Effector CD8-positive, alpha-beta T cell (primary cell): ENCODE results near the gene INPP5A.
A peak's percentile ranks its signal among the peaks of the same experiment; 100 is the strongest.

Source experiments
- DNase-seq: peaks from one replicate; lab custom pipeline; 2025; lab: John Stamatoyannopoulos, UW

The INPP5A gene

DNA sequence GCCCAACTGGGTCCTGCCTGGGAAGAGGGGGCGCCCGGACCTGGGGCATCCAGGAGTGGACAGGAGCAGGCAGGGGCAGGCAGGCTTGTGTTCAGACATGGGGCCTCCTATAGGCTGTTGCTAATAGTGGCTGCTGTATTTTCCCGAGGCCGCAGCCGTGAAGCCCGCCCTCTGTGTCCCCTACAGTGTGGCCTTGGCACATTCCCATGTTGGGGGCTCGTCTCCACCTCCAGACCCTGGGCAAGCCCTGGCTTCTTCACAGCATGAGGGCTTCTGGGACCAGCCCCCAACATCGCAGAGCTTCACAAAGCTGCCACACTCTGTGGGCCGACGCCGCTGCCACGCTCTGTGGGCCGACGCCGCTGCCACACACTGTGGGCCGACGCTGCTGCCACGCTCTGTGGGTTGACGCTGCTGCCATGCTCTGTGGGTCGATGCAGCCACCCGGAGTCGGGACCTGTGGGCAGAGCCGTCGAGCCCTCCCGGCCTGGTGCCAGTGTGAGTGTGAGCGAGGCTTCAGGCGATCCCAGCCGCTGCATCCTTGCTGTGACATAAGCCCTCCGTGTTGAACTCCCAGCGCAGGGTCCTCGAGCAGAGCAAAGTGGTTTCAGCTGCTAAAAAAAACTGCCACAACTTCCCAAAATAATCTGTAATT lies 109.0 kb downstream of the INPP5A start:
- DNase-seq: no peak

DNA sequence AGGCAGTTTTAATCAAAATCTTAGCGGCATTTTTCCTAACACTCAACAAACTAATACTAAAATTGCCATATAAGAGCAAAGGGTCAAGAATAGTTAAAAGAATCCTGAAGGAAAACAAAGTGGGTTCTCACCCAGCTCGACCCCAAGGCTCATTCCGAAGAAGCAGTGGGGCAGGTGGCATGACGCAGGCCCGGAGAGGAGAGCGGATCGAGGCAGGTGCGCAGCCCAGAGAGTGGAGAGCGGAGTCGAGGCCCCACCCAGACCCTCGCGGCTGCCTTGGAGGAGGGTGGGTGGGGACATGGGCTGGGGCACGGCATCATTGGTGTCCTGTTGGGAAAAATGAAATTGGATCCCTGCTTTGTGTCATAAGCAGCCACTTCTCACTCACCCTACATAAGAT lies 109.8 kb downstream of the INPP5A start:
- no peak for DNase-seq

DNA sequence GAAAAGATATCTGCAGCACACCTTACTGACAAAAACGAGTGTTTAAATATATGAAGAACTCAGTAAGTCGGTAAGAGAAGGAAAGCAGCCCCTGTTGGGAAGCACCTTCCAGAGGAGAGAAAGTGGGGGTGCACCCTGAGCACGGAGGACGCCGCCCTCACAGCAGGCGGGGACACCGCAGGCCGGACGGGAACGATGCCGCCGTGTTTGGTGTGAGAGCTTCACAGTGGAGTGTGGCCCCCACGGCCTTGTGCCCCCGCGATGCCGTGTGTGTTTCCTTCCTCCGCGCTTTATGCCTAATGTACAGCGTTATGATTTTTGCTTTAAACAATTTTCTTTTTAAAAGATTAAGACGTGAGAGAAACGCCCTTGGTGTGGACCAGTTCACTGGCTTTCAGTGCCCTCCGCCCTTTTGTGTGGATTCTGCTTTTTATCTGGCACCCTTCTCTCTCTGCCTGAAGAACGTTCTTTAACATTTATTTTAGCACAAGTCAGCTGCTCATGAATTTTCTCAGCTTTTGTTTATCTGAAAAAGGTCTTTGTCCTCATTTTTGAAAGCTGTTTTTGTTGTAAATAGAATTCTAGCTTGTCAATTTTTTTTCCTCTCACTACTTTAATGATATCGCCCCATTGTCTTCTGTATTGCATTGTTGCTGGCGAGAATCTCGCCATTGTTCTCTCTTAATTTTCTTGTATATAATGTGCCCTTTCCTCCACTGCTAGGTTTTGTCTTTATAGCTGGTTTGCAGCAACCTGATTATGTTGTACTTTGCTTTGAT lies 110.7 kb downstream of the INPP5A start:
- no peak for DNase-seq

DNA sequence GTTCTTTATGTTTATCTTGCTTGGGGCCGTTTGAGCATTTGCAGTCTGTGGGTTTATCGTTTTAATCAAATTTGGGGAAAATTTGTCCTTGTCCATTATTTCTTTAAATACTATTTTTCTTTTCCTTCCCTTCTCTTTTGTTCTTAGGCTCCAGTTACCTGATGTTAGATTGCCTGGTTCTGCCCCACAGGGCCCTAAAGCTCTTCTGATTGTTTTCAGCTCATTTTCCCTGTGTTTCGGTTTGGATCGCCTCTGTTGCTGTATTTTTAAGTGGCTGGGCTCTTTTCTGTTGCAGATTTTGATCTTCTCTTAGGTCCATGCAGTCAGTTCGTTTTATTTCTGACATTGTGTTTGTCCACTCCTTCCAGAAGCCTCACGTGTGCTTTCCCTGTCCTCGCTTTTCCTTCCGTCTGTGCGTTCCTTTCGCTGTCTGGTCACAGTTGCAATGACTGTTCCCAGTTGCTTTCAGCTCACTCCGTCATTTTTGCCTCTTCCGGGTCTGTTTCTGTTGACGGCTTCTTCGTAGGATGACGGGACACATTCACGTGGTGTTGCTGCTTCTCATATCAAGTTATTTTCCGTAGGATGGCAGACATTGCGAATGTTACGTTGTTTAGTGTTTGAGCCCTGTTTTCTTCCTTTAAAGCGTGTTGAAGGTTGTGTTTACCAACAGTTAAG lies 111.4 kb downstream of the INPP5A start:
- no peak for DNase-seq

DNA sequence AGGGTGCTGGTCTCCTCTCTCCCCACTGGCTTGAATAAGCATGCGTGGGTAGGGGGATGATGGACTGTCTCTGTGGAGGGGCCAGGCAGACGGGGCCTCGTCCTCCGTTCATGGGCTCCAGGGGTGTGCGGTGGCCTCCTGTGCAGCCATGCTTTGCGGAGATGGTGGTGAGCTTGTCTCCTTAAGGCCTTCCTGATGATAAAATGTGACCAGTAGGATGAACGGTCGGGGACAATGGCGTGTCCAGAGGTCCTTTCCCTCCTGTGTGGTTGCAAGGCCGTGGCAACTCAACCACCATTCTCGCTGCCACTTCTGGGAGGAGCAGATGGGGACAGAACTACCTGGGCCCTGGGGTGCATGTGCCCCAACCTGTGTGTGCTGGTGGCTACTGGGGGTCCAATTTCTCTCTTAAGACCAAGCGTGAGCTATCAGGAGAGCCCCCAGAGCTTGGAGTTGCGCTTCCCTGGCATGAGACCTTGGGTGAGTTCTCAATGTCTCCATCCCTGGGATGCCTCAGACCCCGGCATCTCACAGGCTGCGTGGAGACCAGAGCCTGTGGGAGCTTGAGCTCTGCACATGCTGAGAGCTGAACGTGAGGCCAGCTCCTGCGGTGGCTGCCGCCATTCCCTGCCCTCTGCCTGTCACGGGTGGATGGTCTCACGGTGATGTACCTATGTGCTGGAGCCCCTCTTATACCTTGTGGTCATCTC lies 112.2 kb downstream of the INPP5A start:
- no peak for DNase-seq

DNA sequence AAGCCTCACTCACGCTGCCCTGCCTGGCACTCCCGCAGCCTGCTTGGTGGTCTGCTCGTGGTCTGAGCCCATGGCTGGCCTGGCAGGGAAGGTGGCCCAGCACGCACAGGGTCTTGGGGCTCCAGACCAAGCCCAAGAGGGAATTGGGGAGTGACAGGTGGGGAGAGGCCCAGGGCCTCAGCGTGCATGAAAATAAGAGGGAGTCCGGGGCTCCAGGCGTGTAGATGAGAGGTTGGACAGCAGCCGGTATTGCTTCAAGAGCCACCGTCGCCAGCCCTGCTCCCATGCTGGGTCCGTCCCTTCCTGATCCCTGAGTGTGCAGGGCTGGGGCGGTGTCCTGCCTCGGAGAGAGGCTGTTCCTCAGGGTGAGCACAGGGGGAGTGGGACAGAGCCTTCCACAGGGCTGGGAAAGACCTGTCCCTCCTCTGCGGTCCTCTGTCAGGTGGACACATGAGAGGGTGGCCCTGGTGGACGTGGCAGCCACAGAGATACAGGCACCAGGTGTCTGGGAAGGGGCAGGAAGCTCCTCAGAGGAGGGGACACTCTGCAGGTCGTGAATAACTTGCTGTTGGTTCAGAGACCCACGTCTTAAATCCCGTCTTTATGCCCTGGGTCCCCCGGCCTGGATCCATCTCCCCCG lies 113.1 kb downstream of the INPP5A start:
- no peak for DNase-seq

DNA sequence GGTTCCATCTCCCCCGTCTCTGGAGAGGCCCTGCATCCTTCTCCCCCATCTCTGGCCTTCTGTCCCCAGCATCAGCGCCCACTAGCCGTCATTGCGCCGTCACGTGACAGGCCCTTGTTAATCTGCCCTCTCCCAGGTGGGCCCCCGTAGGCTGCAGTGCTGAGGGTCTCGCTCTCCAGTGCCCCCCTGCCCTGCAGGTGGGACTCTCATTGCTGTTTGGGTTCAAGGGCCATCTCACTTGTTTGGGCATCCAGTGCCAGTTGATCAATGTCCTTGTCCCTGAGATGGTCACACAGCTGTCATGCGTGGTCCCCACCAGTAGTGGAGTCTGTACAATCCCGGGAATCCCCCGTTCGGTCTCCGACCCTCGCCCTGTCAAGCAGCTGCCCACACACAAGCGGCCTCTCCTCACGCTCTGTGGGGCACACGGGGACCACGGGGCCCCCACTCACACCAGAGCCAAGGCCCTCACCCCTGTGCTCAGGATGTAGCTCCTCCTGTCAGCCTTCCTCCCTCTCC lies 114.0 kb downstream of the INPP5A start:
- no peak for DNase-seq

DNA sequence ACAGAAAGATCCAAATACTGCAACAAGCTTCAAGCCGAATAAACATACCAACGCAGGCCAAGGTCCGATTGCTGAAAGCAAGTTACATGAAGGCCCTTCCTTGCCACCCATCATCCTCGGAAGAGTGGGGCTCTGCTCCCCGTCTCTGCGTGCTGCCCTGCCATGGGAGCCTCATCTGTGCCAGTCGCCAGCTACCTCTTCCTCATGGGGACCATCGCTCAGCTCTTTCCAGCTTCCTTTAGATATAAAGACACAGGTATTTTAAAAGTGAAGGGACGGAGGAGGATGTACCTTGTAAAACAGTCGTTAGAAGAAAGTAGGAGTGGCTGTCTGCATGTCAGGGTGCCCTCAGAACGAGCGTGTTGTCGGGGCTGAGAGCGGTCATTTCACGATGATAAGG lies 114.9 kb downstream of the INPP5A start:
- no peak for DNase-seq

DNA sequence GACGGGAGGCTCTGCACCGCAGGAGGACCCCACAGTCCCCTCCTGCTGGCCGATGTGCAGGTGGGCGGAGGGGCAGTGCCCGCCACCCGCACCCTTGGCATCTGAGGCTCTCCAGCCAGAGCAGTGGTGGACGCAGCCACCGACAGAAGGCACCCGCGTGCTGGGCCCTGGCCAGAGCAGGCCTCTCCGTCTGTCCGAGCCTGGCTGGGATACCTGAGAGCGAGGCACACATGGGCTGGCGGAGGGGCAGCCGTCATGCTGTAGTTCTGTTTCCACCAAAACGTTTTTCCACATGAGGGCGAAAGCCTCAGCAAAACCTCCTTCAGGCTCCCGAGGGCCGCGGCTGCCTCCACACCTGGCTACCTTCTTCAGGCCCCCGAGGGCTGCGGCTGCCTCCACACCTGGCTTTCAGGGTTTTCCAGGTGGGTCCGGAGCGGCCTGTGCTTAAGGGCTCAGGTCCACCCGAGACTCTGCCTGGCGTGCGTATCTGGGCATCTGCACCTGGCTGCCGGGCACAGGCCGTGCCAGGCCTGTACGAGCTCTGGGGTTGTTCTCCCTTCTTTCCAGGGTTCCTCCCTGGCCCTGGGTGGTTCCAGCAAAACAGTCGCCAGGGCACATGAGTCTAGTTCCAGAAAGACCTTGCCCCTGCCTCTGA lies 115.5 kb downstream of the INPP5A start:
- no peak for DNase-seq

DNA sequence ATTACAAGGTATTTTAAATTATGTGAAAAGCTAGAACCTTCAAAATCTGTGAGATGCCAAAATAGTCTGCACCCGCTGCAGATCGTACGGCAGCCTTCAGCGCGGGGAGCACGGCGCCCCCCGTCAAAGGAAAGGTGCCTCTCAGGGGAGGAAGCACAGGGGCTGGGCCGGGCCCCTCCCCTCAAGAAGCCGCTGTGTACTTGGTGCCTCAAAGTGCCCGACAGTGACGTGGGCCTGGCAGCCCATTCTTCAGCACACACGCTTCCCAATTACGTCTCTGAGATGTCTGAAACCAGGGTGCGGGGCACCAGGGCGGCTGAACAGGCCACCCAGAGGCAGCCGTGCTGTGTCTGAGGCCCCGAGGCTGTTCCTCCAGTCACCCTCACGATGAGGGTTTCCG lies 116.1 kb downstream of the INPP5A start:
- DNase-seq: no peak

DNA sequence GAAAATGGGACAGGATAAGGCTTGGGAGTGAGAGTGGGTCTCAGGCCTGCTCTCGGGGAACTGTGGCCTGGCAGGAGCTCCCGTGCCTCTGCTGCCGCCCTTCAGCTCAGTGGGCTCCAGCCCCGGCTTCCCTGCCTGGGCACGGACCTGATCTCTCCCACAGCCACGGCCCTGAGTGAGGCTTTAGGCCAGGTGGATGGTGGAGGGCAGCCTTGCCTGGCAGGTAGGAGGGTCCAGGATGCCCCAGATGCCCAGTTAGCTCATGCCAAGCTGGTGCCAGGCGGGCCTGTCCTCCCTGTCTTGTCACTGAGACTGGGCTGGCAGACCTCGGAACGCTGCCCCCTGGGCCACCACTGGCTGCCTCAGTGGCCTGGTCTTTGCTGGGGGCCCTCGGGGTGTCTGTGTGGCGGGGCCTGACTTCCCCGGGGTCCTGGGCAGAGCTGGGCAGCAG lies 116.6 kb downstream of the INPP5A start:
- no peak for DNase-seq

DNA sequence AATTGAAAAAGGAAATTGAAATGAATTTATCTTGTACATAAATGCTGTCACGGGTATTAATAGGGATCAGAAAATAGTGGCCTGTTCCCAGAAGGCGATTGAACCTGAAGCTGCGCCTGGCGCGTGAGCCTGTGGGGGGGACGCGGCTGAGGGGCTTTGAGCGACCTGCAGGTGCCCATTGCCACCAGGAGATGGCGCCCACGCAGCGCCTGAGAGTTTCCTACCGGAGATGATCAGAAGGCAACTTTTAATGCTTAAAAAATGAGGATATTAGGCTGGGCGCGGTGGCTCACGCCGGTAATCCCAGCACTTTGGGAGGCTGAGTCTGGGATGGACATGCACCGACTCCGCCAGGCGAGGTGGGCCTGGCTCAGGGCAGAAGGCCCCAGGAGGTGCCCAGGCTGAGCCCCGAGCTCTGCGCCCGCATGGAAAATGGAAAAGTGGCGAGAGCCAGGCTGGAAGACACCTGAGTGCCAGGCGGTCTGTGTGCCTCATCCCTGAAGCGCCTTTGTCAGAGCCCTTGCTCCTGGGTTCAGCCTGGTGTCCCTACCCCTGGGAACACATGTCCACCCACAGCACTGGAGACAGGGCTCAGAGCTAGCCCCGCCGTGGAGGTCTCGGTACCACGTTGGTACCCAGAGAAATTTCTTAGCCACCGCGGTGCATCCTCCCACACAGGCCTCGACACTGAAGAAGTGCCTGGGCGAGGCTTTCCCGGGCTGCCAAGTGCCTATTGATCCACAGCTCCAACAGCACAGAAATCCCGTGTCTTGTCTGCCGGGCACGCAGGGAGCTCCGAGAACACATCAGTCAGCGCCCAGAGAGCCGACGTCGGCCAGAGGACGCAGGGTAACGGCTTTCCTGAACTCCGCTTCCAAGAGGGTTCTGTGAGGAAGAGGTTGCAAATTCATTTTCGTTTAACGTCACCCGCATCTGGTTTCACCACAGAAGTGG lies 117.4 kb downstream of the INPP5A start:
- DNase-seq: peak; percentile 39

DNA sequence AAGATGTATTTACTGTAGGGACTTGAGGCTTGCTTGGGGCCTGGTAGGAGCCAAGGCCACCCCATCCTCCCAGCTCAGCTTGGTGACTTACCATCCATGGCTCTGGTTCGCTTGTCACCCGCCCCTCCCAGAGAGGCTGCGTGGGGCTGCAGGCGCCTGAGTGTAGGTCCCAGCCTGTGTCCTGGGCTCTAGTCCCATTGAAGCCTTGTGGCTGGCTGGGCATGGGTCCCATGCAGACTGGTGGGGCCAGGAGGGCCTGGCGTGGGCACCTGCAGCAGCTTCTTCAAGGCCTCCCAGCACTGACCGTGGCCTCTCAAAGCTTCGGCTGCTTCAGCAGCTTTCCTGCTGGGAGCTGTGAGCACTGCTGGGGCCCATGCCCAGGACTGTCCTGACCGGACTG lies 118.1 kb downstream of the INPP5A start:
- DNase-seq: no peak

DNA sequence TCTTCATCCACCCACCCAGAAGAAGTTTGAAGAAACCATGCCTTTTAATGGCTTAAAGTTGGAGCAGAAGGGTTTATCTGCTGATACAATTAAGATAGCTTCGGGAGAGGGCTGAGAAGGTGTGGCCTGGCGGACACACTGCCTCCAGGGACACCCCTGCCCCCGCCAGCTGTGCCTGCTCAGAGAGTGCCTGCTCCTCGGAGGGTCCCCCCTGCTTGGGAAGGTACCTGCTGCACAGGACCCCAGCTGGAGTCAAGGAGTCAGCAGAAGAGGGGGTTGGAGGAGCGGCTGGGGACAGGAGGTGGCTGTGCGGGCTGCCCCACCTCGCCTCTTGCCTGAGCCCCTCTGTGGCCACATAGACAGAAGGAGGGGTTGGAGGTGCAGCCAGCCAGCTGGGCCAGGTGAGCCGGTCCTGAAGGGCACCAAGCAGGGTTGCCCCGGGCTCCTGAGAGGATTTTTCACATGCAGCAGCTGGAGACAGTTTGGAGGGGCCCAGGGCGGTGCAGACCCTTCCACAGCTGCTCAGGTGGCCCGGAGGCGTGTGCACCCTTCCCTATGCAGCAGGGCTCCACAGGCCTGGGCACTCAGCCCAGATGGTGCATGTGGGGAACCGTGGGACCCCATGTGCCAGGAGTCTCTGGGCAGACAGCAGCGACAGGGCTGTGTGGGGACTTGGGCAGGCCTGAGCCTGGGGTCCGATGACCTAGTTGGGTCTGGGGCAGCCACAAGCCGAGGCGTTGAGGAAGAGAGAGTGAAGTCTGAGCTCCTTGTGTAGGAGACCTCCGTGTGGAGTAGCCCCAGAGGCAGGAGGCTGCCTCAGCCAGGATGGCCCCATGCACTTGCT lies 118.9 kb downstream of the INPP5A start:
- no peak for DNase-seq

DNA sequence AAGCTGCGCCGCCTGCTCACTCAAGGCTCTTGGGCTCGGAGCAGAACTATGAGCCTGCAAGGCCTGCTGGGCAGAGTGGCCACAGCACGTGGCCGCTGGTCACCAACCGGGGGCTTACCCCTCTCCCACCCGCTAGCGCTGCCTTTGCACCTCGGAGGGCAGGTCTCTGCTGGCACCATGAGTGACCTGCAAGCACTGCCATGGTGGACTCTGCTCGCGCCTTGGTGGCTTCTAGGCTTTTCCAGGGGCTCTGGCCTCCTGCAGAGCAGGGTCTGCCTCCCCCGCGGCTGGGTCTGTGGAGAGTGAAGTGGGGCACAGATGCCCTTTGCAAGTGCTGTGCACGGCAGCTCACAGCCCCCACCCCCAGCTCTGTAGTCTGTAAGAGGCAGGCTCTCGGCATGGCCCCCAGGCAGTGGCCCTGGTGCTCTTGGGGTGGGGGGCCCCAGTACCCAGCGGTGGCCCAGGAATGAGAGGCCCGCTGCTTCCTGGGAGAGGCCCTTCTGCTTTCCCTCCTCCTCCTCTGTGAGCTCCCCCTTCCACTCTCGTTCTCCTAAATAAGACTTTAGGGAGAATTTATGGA lies 119.6 kb downstream of the INPP5A start:
- no peak for DNase-seq

DNA sequence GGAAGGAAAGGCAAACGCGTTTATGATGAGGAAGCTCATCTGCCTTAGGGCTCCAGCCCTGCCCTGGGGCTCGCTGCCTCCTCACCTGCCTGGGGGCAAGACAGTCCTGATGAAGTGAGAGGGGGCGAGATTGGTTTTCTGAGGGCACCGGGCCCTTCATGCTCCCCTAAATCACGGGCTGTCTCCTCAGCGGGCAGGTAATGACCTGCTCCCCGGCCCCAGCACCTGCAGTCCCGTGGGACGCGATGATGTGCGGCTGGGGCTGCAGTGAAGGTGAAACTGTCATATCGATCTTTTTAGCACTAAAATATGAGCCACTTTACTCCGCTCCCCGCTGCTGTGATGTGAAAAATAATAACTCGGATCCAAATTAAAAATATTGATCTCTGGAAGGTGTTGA lies 120.2 kb downstream of the INPP5A start:
- no peak for DNase-seq

DNA sequence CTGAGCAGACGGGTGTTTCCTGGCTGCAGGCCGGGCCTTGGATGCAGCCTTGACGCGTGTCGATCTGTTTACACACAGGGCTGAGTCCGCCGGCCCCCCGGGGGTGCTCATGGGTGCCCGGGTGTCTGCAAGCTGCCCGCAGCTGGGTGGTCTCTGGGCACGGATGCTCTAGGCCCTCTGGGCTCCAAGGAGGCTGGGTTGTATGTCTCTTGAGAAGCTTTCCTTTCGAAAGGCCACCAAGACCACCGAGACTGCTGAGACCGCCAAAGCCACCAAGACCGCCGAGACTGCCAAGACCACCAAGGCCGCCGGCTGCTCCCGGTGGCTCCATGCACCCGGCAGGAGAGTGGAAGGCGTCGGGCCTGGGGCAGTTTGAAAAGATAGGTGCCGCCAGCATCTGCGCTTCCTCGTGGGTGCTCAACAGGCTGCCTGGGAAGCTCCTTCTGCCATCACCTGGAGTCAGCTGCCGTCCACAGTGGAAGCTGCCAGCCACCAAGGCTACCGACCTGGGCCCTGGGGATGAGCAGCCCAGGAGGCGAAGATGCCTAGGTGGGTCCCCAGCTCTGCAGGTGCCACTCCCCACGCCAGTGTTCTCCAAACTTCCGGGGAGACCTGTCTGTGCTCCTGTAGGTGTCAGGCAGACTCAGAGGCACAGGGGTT lies 121.1 kb downstream of the INPP5A start:
- no peak for DNase-seq
